HUES64 (cell line): ENCODE results near the gene SLC17A5.
"Not testable (repeated sequence)": the region's sequence is repeated elsewhere in the genome, so short reads cannot be mapped to it uniquely, and the experiment has no call there.

ENCODE experiments used
- H3K27ac ChIP-seq: 2 replicates; pipeline ENCODE4 v1.7.0; 2013; ENCODE audit warnings: low read depth, low read length, inconsistent platforms
- H3K27me3 ChIP-seq: 2 replicates; pipeline ENCODE4 v1.6.1; 2013; ENCODE audit warnings: mild to moderate bottlenecking, low read length; ENCODE audit not compliant: insufficient read depth
- H3K36me3 ChIP-seq: 2 replicates; pipeline ENCODE4 v1.6.1; 2013; ENCODE audit warnings: mild to moderate bottlenecking, low read length; ENCODE audit not compliant: insufficient read depth
- H3K4me1 ChIP-seq: 2 replicates; pipeline ENCODE4 v1.6.1; 2013; ENCODE audit warnings: mild to moderate bottlenecking, low read length, moderate library complexity; ENCODE audit not compliant: insufficient read depth
- H3K4me3 ChIP-seq: 2 replicates; pipeline ENCODE4 v1.5.1; 2013; ENCODE audit warnings: mild to moderate bottlenecking, low read length, moderate library complexity
- H3K9ac ChIP-seq: 2 replicates; pipeline ENCODE4 v1.6.1; 2013; ENCODE audit warnings: mild to moderate bottlenecking, low read depth, low read length
- H3K9me3 ChIP-seq: 2 replicates; pipeline ENCODE4 v1.6.1; 2013; ENCODE audit warnings: low read depth, low read length; ENCODE audit not compliant: insufficient read depth
- WGBS: fragments of 150-250, 120-280 bp; methylation state at CpG from one replicate; pipeline ENCODE4 v1.1.7; 2013; ENCODE audit warnings: missing lambda C conversion rate; 5-methylcytosine and 5-hydroxymethylcytosine counted together

SLC17A5 gene

DNA sequence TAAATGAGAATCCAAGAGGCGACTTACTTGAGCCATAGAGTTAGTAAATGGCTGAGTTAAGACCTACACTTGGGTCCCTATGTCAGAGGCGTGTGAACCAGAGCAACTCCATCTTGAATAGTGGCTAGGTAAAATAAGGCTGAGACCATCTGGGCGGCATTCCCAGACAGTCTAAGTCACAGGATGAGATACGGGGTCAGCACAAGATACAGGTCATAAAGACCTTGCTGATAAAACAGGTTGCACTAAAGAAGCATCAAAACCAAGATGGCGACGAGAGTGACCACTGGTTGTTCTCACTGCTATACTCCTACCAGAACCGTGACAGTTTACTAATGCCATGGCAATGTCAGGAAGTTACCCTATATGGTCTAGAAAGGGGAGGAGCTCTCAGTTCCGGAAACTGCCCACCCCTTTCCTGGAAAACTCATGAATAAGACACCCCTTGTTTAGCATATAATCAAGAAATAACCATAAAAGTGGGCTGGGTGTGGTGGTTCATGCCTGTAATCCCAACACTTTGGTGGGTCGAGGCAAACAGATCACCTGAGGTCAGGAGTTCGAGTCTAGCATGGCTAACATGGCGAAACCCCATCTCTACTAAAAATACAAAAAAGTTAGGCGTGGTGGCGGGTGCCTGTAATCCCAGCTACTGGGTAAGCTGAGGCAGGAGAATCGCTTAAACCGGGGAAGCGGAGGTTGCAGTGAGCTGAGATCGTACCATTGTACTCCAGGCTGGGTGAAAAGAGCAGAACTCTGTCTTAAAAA, 89.0 kb downstream of the SLC17A5 start:
- 94% methylated on average over 16 of the region's 17 CpGs for WGBS
- no peaks in the 10 kb centered on the region for H3K36me3 ChIP-seq
- H3K27me3 ChIP-seq: no peaks in the 10 kb centered on the region
- no peak overlapping the region for H3K4me3 ChIP-seq
- H3K27ac ChIP-seq: no peak overlapping the region
- no peaks in the 10 kb centered on the region for H3K9me3 ChIP-seq
- peaks cover 27% of the 10 kb centered on the region for H3K4me1 ChIP-seq
- no peak overlapping the region for H3K9ac ChIP-seq

DNA sequence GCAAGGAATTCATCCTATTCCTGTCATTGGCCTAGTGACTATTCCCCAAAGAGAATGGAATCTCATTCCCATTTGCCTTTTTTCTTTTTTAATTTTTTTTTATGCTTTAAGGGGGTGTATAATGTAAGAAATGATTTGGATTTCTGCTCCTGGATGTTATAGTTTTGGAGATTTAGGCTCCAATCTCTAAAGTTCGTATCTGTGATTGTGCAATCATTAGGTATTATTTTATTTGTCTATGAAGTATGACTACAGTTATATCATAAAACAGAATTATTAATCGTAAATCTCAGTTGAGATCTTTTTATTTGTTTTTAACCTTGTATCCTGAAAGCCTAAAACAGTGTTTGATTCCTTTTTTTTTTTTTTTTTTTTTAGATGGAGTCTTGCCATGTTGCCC, 91.2 kb downstream of the SLC17A5 start:
- WGBS: 81% methylated on average over 1 of the region's 2 CpGs
- Histone ChIP-seq H3K36me3 (no peaks in the 10 kb centered on the region), H3K27ac (no peak overlapping the region), H3K4me3 (no peak overlapping the region), H3K27me3 (no peaks in the 10 kb centered on the region), H3K9me3 (no peaks in the 10 kb centered on the region), H3K4me1 (peaks cover 41% of the 10 kb centered on the region), H3K9ac (no peak overlapping the region)

DNA sequence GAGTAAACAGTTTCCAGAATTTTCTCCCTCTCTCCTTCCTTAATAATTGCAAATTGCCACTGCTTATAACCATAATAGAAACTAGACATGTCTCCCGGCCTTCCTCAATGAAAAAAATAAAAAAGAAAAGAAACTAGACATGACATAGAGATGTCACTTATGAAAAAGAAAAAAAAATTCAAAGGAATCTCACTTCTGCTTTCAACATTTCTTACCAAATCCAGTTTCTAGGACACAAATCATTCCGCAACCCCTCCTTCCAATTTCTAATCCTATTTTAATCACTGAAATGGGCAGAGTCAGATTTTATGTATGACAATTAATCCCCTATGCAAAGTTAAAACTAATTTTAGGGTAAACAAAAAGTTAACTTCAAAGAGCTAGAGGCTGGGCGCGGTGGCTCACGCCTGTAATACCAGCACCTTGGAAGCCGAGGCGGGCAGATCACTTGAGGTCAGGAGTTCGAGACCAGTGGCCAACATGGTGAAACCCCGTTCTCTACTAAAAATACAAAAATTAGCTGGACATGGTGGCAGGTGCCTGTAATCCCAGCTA, 92.9 kb downstream of the SLC17A5 start:
- Histone ChIP-seq H3K27ac (no peak overlapping the region), H3K4me1 (peaks cover 30% of the 10 kb centered on the region), H3K4me3 (no peak overlapping the region), H3K9me3 (no peaks in the 10 kb centered on the region), H3K27me3 (no peaks in the 10 kb centered on the region), H3K9ac (no peak overlapping the region), H3K36me3 (no peaks in the 10 kb centered on the region)
- WGBS: 92% methylated on average over 9 of the region's 9 CpGs

DNA sequence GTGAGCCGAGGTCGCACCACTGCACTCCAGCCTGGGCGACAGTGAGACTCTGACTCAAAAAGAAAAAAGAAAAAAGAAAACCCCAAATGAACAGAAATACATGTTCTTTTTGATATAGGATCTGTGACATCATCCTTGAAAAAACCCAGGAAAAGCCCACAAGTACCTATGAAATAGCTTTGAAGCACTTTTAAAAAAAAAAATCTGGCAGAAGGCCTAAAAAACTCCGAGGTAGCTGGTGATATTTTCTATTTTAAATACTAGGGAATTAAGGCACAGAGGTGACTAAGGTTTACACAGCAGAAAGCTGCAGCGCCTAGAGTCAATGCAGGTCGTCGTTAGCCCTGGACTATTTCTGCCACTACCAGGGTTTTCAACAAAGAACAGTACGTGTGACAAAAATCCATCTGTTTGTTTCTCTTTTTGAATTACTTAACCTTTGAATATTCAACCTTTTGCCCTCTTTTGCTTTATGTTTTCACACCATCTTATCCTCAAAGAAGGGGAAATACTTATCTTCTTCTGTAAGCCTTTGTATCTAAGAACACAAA, 93.5 kb downstream of the SLC17A5 start:
- Histone ChIP-seq H3K9ac (peak overlapping the region; percentile 54; the same call in 1 of the 2 replicates), H3K4me1 (peaks cover 24% of the 10 kb centered on the region), H3K36me3 (no peaks in the 10 kb centered on the region), H3K4me3 (no peak overlapping the region), H3K27ac (no peak overlapping the region), H3K27me3 (no peaks in the 10 kb centered on the region), H3K9me3 (no peaks in the 10 kb centered on the region)
- WGBS: 58% methylated on average over 7 of the region's 8 CpGs

DNA sequence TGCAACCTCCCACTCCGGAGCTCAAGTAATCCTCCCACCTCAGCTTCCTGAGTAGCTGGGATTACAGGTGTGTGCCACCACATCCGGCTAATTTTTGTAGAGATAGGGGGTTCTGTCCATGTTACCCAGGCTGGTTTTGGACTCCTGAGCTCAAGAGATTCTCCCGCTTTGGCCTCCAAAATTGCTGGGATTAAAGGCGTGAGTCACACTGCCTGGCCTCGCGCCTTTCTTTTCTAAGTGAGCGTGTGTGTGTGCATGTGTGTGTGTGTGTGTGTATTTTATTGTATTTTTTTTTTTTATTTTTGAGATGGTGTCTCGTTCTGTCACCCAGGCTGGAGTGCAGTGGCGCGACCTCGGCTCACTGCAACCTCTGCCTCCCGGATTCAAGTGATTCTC, 94.4 kb downstream of the SLC17A5 start:
- not testable (repeated sequence) for H3K36me3 ChIP-seq, H3K27ac ChIP-seq, H3K27me3 ChIP-seq, H3K9ac ChIP-seq, H3K4me3 ChIP-seq, H3K9me3 ChIP-seq
- WGBS: 96% methylated on average over 12 of the region's 12 CpGs
- peaks cover 21% of the 10 kb centered on the region for H3K4me1 ChIP-seq

DNA sequence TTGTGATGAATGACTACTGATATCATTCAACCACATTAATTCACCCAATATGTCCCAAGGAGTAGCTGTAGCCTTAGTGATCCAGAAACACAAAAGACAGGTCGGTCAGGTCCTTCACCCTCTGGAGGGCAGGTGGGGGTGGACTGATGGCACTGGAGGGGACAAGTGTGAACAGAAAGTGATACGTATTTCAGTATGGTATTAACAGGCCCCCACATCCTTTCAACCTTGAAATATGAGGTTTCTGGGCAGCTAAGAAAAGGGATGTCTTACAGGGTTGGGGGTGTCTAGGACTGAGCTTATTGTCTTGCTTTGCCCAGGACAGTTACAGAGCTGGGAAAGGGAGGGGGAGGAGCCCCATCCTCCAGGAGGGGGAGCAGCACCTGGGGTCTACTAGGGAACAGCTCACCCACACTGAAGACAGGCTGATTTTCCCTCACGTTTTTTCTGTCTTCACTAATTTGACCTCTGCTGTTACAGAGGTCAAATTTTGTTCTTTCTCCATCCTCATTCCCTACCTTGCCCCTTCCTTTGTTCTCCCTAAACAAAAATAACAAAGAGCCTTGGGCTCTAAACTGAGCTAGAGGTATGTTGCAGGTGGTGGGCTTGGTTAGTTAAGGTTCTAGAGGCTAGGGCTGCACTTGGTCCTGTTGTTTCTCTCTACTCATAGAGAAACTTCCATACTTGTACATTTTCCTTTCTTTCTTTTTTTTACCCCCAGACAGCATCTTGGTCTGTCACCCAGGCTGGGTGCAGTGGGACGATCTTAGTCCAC, 95.0 kb downstream of the SLC17A5 start:
- H3K9me3 ChIP-seq: no peaks in the 10 kb centered on the region
- no peak overlapping the region for H3K9ac ChIP-seq
- no peaks in the 10 kb centered on the region for H3K27me3 ChIP-seq
- peaks cover 21% of the 10 kb centered on the region for H3K4me1 ChIP-seq
- no peaks in the 10 kb centered on the region for H3K36me3 ChIP-seq
- WGBS: 63% methylated on average over 4 of the region's 4 CpGs
- no peak overlapping the region for H3K4me3 ChIP-seq
- H3K27ac ChIP-seq: no peak overlapping the region

DNA sequence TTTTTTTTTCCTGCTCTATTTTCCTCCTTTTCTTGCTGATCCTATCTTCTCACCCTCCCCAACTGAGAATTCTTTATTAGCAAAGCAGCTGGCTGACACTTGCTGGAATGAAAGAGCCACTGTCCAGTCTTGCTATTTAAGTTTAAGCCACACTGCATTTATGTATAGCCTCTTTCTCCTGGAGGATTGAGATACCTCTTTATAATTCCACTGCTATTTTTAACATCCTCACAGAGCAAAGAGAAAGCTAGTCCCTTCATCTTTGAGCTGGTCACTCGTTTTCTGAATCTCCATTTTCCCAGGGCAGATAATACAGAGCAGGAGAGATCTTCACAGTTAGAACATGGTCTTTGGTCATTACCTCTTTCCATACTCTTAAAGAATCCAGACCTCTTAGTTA, 97.0 kb downstream of the SLC17A5 start:
- H3K27me3 ChIP-seq: no peaks in the 10 kb centered on the region
- H3K9ac ChIP-seq: no peak overlapping the region
- H3K9me3 ChIP-seq: no peaks in the 10 kb centered on the region
- H3K27ac ChIP-seq: no peak overlapping the region
- no peak overlapping the region for H3K4me3 ChIP-seq
- WGBS: 85% methylated on average over 1 of the region's 1 CpG
- peaks cover 21% of the 10 kb centered on the region for H3K4me1 ChIP-seq
- H3K36me3 ChIP-seq: no peaks in the 10 kb centered on the region

DNA sequence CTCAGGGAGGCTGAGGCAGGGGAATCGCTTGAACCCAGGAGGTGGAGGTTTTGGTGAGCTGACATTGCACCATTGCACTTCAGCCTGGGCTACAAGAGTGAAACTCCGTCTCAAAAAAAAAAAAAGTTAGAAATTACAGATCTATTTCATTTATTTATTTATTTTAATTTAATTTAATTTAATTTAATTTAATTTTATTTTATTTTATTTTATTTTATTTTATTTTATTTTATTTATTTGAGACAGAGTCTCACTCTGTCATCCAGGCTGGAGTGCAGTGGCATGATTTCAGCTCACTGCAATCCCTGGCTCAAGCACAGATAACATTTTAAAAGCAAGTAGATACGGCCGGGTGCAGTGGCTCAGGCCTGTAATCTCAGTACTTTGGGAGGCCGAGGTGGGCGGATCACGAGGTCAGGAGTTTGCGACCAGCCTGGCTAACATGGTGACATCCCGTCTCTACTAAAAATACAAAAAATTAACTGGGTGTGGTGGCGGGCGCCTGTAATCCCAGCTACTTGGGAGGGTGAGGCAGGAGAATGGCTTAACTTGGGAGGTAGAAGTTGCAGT, 98.3 kb downstream of the SLC17A5 start:
- not testable (repeated sequence) for H3K9me3 ChIP-seq, H3K9ac ChIP-seq, H3K4me3 ChIP-seq, H3K36me3 ChIP-seq, H3K27me3 ChIP-seq, H3K27ac ChIP-seq
- WGBS: 97% methylated on average over 10 of the region's 11 CpGs
- H3K4me1 ChIP-seq: peaks cover 17% of the 10 kb centered on the region

DNA sequence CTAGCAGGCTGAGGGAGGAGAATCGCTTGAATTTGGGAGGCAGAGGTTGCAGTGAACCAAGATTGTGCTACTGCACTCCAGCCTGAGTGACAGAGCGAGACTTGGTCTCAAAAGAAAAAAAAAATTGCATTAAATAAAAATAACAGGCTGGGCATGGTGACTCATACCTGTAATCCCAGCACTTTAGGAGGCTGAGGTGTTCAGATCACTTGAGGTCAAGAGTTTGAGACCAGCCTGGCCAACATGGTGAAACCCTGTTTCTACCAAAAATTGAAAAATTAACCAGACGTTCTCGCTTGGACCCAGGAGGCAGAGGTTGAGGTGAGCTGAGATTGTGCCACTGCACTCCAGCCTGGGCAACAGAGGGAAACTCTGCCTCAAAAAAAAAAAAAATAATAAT, 102.7 kb downstream of the SLC17A5 start:
- not testable (repeated sequence) for H3K4me3 ChIP-seq, H3K9me3 ChIP-seq, H3K9ac ChIP-seq, H3K27ac ChIP-seq, H3K4me1 ChIP-seq, H3K36me3 ChIP-seq, H3K27me3 ChIP-seq
- 94% methylated on average over 4 of the region's 4 CpGs for WGBS

DNA sequence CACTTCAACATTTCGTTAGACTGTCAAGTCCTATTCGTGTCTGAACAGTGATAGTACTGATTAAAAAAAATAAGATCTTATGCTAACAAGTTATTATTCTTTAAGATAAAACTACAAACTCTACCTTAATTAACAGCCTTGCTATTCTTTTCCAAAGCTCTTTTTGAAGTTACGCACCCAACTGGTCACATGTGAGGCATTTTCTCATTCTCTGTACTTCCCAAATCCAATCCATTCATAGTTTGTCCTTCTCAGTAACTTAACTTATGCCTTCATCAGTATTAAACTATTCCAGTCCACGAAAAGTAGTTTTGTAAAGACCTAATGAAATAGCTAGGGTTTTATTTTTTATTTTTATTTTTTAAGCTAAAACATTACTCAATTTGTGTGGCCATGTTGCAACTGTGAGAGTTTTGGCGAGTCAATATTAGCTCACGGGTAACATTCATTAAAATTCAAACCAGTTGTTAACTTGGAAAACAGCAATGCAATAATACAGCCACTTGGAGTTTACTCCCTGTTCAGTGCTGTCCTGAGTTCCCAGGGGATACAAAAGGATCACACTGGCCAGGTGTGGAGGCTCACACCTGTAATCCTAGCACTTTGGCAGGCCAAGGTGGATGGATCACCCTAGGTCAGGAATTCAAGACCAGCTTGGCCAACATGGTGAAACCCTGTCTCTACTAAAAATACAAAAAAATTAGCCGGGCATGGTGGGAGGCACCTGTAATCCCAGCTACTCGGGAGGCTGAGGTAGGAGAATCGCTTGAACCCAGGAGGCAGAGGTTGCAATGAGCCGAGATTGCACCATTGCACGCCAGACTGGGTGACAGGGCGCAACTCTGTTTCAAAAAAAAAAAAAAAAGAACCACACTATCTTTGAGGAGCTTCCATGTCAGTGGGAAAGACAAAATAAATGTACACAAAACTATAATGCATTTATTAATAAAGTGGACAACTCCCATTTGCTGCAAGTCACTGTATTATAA, 105.0 kb downstream of the SLC17A5 start:
- Histone ChIP-seq H3K27me3 (no peaks in the 10 kb centered on the region), H3K36me3 (no peaks in the 10 kb centered on the region), H3K9ac (no peak overlapping the region), H3K27ac (no peak overlapping the region), H3K4me1 (no peaks in the 10 kb centered on the region), H3K9me3 (no peaks in the 10 kb centered on the region), H3K4me3 (no peak overlapping the region)
- 94% methylated on average over 10 of the region's 12 CpGs for WGBS
